ENCODE data around the gene DDX17.
"Not testable (repeated sequence)": the region's sequence is repeated elsewhere in the genome, so short reads cannot be mapped to it uniquely, and the experiment has no call there.

The DDX17 gene

DNA sequence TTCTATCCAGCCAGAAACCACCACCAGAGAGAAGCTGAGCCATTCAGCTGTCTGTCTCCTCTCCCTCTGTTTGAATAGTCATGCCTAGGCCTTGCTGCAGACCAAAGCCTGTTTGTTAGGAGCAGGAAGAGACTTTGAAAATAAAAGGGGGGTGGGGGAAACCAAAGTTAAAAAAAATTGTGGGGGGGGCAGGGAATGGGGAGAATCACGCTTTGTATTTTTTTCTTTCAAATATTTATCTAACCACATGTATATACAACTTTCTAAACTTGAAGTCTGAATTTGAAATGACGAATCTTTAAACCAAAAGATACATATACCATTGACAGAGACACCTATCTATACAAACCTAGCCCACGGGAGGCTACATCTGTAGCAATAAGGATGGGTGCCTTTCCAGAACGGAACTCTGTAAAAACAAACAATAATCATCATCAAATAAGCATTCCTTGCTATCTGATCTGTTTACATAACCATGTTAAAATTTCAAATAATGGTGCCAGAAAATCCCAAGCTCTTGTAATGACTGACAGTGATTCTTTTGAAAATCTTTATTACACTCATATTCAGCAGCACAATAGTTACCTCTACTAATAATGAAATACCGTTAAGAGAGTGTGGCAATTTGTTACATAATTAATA, 14.3 kb downstream of the DDX17 start:
- no peak for DNase-seq (ENCODE audit: low read depth, low spot score)

DNA sequence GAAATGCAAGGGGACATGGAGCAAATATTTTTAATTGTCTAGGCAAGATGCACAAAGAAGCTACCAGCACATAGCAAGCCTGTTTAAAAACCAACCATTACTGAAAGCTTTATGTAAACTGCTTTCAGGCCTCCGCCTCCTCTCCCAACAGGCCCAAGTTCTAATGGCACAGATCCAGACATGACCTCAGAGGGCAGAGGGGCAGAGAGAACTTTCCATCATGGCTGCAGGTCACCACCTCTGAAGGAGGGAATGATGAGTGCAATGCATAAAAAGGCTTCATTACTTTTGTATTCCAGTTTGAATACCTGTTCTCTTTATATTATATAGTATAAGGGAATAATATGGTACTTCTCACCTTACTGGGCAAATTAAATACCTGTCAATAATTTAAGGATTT, 15.2 kb downstream of the DDX17 start:
- no peak for DNase-seq (ENCODE audit: low read depth, low spot score)

DNA sequence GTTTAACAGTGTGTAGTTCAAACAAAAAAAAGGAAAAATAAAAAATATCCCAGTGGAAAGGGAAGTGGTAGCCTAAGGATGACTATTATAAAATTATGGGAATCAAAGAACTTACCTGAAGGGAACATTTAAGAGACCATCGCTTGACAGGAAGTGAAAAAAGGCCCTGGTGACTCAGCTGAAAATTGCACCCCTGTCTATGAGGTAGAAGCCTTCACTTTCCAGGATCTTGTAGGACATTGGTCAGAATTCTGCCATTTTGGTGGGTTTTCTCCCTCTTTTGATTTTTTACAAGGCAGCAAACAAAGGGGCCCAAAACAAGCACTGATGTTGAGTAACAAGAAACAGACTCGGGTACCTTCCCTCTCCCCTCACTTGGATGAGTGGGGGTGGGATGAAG, 15.6 kb downstream of the DDX17 start:
- DNase-seq (ENCODE audit: low read depth, low spot score) = no peak

DNA sequence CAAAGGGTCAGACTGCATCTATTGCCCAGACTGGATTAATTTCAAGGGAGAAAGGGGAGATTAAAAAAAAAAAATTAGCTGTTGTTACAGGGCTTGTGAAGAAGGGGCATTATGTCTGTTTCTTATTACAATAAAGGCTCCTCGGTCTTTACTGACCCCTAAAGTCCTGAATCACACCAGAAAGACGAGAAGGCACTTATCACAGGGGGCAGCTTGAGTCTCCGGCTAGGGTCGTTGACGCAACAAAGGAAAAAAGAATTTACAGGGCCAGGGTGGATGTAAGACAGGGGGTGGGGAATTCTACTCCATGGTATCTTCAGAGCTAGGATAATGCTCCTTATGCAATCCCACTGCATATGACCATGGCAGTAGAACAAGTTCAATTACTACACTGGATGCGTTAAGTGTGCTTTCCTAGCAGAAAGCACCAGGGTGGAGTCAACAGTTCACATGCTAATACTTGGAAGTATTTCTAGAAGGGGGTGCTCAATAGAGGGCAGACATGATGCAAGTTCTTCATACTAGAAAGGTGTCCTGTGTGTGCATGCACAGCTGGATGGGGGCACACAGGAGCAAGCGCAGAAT, 16.5 kb downstream of the DDX17 start:
- DNase-seq (ENCODE audit: low read depth, low spot score) = no peak

DNA sequence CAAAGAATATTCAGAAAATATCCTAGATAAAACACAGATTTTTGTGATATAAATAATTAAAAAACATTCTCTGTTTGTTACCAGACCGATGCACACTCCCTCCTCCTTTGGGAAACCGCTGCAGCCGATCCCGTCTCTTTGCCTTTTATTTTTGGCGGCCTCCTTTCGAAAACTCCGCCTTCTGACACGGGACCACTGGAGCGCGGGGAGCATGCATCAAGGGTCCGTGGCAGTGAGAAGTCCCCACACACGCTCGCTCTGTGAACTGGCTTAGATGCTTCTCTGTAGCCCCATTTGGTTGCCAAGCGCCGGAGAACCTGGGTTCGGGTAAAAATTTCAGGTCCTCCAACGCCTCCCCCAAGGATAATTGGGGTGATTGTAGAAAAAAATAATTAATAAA, 17.0 kb downstream of the DDX17 start:
- DNase-seq (ENCODE audit: low read depth, low spot score) = no peak

DNA sequence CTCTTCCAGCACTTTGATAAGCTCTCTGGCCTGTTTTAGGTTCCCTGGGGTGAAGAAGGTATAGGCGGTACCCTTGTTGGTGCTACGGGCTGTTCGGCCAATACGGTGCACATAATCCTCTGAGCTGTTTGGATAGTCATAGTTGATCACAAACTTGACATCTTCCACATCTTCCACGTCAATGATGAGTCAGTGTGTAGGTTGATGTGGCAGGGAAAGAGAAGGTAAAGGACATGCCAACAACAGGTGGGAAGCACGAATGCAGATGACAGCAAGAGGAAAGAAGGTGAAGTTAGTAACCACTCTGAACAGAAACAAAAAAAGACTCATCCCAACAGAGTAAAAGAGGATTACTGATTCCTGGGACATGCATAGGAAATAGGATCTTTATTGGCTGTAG, 18.2 kb downstream of the DDX17 start:
- DNase-seq (ENCODE audit: low read depth, low spot score) = no peak

DNA sequence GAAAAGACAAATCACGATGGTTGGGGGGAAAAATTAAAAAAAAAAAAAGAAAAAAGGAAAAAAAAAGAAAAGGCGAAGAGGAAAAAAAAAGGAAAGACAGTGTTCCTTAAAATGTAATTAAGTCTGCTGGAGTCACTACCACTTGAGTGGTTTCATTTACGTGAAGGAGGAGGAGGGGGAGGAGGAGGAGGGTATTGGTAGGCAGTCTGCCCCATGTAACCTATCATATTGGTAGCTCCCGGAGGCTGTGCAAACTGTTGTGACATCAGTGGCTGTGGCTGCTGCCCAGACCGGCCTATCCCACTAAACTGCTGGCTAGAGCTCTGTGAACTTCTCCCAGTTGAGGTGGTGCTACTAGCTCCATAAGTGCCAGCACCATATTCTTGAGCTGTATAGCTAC, 20.3 kb downstream of the DDX17 start:
- DNase-seq (ENCODE audit: low read depth, low spot score) = no peak

DNA sequence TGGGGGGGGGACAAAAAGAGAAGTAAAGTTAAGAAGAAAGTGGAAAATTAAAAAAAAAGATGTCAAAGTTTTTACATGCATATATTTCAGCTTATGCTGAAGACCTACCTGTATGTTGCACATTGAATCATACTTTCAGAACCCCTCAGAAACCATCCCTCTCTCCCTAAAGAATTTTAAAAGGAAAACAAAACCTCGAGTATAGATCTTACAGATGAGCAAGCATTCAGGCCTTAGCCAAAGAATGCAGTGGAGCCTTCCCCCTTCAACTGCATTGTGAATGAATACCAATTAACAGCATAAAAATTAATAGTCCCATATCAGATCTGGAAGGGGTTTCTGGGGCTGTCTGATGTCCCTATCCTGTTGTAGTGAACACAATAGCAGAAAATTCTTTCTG, 21.9 kb downstream of the DDX17 start:
- DNase-seq (ENCODE audit: low read depth, low spot score) = no peak

DNA sequence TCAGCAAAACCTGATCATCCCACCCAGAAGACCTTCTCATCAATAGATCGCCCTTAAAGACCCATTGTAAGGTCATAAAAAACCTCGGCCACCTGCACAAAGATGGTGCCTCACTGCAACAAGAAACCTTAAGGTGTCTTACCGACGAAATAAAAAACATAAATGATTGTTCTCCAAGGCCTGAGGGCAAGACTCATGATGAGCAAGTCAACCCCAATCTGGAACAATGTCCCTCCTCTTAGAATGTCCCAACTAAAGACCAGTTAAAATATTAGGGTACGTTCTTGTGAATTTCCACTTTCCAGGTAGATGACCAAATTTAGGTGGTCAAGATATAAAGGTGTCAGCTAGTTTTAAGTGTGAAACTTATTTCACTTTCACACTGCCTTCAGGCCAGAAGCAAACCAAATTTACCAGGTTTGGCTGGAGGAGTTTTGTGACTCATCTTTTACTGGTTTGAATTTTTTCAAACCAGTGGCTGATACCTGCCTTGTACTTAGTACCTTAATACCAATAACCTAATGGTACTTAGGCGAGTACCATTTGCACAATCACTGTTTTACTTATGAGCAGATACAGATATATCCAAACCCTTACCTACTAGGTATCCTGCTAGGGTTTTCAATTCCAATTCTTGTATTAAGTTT, 23.3 kb downstream of the DDX17 start:
- DNase-seq (ENCODE audit: low read depth, low spot score) = no peak

DNA sequence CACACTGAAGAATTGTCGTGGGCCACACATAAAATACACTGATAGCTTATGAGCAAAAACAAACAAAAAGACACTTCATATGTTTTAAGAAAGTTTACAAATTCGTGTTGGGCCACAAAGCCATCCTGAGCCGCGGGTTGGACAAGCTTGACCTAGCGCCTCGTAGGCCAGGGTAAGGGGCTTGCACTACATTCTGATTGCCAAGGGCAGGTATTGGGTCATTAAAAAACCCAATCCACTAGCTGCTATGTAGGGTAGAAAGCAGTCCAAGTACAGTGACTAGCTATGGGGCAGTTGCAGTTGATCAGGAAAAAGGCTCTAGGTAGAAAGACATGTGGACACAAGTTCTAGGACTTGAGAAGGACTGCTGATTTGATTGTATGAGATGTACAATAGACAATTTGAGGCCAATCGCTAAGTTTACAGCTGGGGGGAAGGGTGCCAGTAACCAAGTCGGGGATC, 24.2 kb downstream of the DDX17 start:
- DNase-seq (ENCODE audit: low read depth, low spot score) = no peak

DNA sequence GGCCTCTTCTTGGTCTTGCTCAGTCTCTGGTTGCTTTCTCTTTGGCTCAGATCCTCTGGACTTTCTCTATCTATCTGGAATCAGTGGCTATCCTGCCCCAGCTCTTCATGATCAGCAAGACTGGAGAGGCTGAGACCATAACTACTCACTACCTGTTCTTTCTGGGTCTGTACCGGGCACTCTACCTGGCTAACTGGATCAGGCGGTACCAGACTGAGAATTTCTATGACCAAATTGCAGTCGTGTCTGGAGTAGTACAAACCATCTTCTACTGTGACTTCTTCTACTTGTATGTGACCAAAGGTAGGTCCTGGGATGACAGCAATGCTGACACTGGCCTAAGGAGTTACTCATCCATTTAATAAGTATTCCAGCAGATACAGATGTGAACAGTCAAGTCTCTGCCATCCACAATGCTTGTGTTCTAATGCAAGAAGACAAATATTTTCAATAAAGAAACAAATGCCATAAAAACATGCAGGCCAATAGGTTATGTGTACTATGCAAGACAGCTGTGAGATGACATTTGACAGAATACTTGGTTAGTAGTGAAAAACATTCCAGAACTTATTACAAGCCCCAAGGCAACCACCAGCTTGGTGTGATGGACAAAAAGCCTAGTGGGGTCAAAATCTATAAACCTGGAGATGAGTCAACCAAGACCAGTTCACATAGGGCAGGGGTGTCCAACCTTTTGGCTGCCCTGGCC, 24.8 kb downstream of the DDX17 start:
- DNase-seq (ENCODE audit: low read depth, low spot score) = no peak

DNA sequence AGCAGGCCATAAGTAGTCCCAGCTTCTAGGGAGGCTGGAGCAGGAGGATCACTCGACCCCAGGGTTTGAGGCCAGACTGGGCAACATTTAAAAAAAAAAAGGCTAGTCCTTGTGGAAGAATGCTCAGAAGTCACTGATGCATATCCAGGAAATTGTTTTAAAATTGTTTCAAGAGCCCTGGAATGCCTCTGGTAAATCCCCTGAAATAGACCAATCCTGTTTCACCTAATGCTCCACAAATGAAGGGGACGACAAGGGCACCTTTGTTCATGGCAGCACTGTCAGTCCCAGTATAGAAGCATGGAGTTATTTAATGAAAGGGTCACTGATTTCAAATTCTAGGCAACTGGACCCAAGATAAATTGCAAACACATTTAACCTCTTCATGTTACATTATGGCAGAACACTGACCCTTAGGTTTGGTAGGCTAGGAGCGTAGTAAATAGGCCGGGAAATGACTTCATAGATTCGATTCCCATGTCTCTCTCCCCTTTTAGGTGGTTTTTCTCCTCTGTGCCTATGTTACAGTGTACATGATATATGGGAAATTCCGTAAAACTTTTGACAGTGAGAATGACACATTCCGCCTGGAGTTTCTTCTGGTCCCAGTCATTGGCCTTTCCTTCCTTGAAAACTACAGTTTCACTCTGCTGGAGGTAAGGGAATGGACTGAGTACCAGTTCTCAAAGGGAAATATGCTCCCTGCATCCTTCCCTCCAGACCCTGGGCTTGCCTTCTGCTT, 26.8 kb downstream of the DDX17 start:
- no peak for DNase-seq (ENCODE audit: low read depth, low spot score)

DNA sequence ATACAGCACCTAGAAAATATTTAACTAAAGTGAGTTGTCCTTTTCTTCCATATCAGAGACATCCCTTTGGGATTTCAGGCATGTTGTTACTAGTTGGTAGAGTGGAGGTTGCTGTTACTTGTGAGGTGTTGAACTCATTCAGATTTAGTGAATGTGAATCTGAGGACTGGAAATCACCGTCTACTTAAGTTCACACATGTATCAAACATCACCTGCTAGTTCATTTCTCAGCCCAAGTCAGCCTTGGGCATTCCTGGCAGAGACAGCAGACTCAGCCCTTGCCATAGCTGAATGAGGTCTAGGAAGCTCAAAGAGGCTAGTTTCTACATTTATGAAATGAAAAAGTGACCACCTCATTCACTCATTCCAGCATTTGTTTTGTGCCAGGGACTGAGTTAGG, 28.5 kb downstream of the DDX17 start:
- DNase-seq (ENCODE audit: low read depth, low spot score) = no peak

DNA sequence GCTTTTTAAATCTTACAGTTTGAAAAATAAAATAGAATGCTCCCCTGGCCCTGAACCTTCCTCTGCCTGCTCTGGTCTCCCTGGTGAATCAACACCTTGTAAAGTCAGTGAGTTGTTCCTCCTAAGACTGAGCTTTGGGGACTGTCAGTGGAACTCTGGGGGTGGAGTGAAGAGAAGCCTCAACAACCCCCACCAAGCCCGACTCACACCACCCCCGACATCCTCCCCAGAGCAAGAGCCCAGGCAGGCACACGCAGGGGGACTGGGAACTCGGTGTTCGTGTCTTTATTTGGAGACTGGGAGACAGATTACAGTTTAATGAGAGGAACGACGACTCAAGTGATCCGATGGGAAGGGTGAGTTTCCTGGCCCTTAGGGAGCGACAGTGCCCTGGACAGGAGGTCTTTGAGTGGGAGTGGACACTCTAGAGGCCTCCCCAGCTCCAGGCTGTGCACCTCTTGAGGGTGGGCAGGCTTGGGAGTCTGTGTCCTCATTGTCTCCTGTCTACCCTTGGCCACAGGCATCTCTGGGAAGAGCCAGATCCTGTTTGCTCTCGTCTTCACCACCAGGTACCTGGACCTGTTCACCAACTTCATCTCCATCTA, 32.0 kb downstream of the DDX17 start:
- DNase-seq (ENCODE audit: low read depth, low spot score) = no peak

DNA sequence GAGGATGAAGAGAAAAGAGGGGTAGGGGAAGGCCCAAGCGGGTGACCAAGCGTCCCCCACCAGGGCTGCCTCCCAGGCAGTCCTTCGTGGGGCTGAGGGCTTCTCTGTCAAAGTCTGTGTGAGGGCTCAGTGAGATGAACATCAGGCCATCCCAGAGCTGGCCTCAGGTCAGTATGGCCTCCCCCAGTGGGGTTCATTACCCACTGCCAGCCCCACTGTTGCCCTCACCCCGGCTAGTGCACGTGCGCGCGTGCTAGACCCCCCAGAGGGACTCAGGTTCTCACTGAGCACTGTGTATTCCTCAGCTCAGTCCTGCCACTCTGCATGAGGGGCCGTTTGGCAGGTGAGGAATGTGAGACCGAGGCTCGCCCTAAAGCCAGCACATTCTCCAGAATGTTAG, 34.9 kb downstream of the DDX17 start:
- no peak for DNase-seq (ENCODE audit: low read depth, low spot score)

DNA sequence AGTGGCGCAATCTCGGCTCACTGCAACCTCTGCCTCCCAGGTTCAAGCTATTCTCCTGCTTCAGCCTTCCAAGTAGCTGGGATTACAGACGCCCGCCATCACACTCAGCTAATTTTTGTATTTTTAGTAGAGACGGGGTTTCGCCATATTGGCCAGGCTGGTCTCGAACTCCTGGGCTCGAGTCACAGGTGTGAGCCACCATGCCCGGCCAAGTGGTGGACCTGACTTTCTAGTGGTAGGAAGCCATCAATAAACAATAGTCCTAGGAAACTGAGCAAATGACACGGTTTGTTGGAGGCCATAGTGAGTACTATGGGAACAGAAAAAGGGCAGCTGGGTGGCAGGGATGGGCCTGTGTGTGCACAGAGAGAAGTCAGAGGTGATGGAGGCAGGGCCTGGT, 35.9 kb downstream of the DDX17 start:
- not testable (repeated sequence) for DNase-seq (ENCODE audit: low read depth, low spot score)

DNA sequence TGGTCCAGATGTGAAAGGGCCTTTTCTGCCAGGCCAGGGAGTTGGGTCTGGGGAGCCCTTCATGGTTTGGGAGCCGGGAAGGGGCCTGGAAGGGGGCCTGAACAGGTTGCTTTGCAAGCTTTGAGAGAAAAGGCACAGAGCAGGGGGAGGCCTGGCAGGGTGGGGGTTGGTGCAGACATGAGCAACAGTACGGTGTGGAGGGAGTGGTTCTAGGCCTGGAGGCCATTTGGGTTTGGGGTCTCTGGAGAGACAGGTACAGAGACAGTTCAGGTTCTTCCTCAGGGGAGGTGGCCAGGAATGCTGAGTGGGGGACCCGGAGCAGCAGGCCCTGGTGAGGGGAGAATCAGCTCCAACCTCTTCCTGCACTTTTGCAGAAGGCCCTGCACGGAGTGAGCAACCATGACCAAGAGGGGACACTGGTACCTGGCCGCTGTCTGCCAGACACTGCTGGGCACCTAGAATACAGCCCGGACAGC, 36.8 kb downstream of the DDX17 start:
- DNase-seq (ENCODE audit: low read depth, low spot score) = no peak

DNA sequence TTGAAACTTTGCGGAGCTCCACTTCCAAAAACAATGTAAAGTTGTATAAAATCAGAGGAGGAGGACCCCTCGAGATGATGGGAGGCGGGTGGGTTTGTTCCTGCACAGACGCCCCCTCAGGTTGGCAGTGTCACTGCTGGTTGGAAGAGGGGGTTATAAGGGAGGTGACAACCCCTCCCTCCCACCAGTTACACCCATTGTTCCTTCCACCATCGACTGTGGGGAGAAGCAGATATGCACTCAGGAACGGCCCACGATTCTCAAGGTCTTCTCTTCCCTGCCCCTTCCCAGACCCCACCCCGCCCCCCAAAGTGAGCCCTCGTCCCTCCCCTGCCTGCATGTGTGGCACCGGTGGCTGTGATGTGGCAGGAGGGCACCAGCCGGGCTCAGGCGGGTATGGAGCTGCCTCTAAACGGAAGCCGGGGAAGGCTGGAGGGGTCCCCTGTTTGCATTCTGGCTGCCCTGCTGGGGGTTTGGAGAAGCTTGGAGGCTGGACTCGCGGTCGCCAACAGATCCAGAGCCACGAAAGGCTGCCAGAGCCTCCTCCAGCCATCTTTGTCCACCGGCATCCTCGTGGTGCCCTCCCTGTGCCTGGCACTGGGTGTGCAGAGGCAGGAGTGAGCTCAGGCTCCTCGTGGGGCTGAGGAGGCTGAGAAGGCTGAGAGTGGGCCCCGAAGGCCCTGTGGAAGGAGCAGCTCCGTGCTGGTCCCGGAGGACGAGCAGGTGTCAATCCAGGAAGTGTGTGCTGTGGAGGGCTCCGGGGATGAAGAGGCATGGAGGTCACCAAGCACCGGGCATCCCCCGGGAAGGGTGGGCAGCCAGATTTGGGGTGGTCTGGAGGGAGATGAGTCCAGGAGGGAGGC, 37.4 kb downstream of the DDX17 start:
- DNase-seq (ENCODE audit: low read depth, low spot score) = no peak

DNA sequence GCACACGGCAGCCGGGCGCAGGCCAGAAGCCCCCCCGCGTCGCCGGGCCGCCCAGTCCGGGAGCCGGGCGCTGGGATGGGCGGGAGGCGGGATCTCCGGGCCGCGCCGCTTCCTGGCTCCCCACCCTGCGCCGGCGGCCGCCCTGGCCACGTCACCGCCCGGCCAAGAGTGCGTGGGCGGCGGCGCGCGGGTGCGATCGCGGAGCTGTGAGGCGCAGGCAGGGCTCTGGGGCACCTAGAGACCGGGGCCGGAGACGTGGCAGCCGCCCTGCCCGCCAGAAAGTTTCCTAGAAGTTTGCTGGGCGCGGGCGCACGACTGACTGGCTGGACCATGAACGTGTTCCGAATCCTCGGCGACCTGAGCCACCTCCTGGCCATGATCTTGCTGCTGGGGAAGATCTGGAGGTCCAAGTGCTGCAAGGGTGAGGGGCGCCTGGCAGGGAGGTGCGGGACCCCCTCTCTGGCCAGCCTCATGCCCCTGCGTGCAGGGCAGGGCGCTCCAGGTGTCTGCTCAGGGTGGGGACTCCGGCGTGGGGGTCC, 38.1 kb downstream of the DDX17 start, which contains the start of gene KDELR3:
KDELR3 (plus strand) TSS at position 193 of the 539 bp plus-strand sequence; CDS start at position 331, 138 bp downstream.
- DNase-seq (ENCODE audit: low read depth, low spot score) = no peak

DNA sequence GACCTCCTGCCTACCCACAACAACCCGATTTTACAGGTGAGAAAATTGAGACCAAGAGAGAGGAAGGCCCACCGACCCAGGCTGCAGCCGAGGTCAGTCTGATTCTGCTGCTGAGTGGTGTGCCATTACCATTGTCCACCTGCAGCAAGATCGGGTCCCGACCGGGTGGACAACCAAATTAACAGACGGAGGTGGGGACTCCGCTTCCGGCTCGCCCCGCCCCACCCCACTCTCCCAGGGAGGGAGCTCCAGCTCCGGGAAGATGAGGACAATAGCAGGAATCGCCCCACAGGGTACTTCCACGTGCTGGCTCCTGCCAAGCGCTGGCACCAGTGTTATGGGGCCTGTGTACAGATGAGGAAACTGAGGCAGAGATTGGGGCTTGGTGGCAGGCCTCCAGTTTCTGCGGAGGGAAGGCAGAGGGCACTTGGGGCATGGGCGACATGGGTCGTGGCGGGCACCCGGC, 38.6 kb downstream of the DDX17 start:
- DNase-seq (ENCODE audit: low read depth, low spot score) = no peak
